Measurements from ENCODE around the gene KBTBD8. TPM values are rescaled to one million over a fixed set of nuclear protein-coding genes. Genes with fewer than 3 reads are reported as not detected.
A peak's percentile ranks its signal among the peaks of the same experiment; 100 is the strongest.

The KBTBD8 gene
- total RNA-seq, 2 donors from 2014 or later, result 0.54 to 1.1 TPM

DNA sequence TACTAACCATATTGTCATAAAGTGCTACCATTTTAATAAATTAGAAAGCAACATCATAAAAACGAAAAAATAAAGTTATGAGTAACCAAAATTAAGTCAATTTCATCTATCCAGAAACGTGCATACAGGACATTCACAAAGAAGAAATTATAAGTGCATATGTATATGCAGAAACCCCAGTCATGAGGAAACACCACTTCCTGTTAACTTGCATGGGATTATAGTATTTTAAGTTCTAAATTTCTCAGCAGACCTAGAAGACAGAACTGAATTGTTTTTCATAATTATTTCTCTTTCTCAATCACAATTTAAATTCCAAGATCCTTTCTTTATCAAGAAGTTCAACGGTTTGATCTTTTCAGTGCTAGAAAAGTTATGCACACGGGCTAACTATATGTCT, 1.4 kb upstream of the KBTBD8 start:
- no peak for DNase-seq (ENCODE audit: low spot score)
- Histone ChIP-seq H3K9me3 (no peaks in the 10 kb centered on the region), H3K27me3 (replicated peaks; ENCODE audit: insufficient read depth) (no peaks in the 10 kb centered on the region), H3K4me3 (no peak overlapping the region), H3K4me1 (ENCODE audit: control insufficient read depth in 1 of 2, low read depth in 2 of 2) (peaks cover 3 to 10% of the 10 kb centered on the region in 2 donors), H3K27ac (no peak overlapping the region), H3K36me3 (no peaks in the 10 kb centered on the region)
- TF ChIP-seq, protein P1, sequence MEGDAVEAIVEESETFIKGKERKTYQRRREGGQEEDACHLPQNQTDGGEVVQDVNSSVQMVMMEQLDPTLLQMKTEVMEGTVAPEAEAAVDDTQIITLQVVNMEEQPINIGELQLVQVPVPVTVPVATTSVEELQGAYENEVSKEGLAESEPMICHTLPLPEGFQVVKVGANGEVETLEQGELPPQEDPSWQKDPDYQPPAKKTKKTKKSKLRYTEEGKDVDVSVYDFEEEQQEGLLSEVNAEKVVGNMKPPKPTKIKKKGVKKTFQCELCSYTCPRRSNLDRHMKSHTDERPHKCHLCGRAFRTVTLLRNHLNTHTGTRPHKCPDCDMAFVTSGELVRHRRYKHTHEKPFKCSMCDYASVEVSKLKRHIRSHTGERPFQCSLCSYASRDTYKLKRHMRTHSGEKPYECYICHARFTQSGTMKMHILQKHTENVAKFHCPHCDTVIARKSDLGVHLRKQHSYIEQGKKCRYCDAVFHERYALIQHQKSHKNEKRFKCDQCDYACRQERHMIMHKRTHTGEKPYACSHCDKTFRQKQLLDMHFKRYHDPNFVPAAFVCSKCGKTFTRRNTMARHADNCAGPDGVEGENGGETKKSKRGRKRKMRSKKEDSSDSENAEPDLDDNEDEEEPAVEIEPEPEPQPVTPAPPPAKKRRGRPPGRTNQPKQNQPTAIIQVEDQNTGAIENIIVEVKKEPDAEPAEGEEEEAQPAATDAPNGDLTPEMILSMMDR (IDR thresholded peaks at IDR 0.05), result no peak
- ATAC-seq (ENCODE audit: insufficient number of reproducible peaks, low FRiP score, low read depth), result no peak

- TF ChIP-seq, protein P1 (IDR thresholded peaks at IDR 0.05), result no peak
- peak overlapping the region; percentile 48 to 59 for H3K27ac ChIP-seq
- DNase-seq (ENCODE audit: low spot score), result no peak
- no peaks in the 10 kb centered on the region for H3K9me3 ChIP-seq
- no peaks in the 10 kb centered on the region for H3K27me3 ChIP-seq (replicated peaks; ENCODE audit: insufficient read depth)
- ATAC-seq (ENCODE audit: insufficient number of reproducible peaks, low FRiP score, low read depth), result peak; percentile 23
- H3K4me1 ChIP-seq (ENCODE audit: control insufficient read depth in 1 of 2, low read depth in 2 of 2), result peaks cover 3 to 10% of the 10 kb centered on the region in 2 donors
- peak overlapping the region; percentile 96 for H3K4me3 ChIP-seq
- no peaks in the 10 kb centered on the region for H3K36me3 ChIP-seq
Observed at GRCh38 chr3:66997560-66998112, 471 bp upstream of the KBTBD8 start.

- Histone ChIP-seq H3K4me1 (ENCODE audit: control insufficient read depth in 1 of 2, low read depth in 2 of 2) (peaks cover 3 to 10% of the 10 kb centered on the region in 2 donors), H3K4me3 (peak overlapping the region; percentile 96), H3K9me3 (no peaks in the 10 kb centered on the region), H3K27ac (peak overlapping the region in 1 of 2 donors; percentile 64), H3K36me3 (no peaks in the 10 kb centered on the region), H3K27me3 (replicated peaks; ENCODE audit: insufficient read depth) (no peaks in the 10 kb centered on the region)
- ATAC-seq (ENCODE audit: insufficient number of reproducible peaks, low FRiP score, low read depth) (no peak), DNase-seq (ENCODE audit: low spot score) (no peak)
- TF ChIP-seq, protein P1 (IDR thresholded peaks at IDR 0.05), result no peak
Observed at GRCh38 chr3:66998904-66999235, 763 bp downstream of the KBTBD8 start.

DNA sequence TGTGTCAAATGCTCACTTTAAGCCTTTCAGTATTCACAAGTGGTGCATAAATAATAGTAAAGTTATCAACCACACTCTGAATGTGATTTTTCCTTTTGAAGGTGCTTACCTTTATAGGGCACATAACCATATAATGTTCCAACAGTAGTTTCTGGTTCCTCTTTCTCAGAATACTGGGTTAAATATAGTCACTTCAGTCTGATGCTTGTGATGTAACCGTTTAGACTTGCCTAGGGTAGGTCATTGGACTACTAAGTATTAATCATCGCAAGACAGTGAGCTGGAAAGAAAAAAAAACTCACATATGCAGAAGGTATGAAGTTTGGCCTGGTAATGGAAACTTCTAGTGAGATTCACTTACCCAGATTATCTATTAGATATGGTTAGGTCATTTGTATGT, 1.9 kb downstream of the KBTBD8 start:
- peaks cover 3 to 10% of the 10 kb centered on the region in 2 donors for H3K4me1 ChIP-seq (ENCODE audit: control insufficient read depth in 1 of 2, low read depth in 2 of 2)
- no peak overlapping the region for H3K27ac ChIP-seq
- H3K27me3 ChIP-seq (replicated peaks; ENCODE audit: insufficient read depth), result no peaks in the 10 kb centered on the region
- H3K4me3 ChIP-seq, result no peak overlapping the region
- ATAC-seq (ENCODE audit: insufficient number of reproducible peaks, low FRiP score, low read depth) (no peak), DNase-seq (ENCODE audit: low spot score) (no peak)
- H3K36me3 ChIP-seq, result no peaks in the 10 kb centered on the region
- no peaks in the 10 kb centered on the region for H3K9me3 ChIP-seq
- TF ChIP-seq, protein P1 (IDR thresholded peaks at IDR 0.05), result no peak

DNA sequence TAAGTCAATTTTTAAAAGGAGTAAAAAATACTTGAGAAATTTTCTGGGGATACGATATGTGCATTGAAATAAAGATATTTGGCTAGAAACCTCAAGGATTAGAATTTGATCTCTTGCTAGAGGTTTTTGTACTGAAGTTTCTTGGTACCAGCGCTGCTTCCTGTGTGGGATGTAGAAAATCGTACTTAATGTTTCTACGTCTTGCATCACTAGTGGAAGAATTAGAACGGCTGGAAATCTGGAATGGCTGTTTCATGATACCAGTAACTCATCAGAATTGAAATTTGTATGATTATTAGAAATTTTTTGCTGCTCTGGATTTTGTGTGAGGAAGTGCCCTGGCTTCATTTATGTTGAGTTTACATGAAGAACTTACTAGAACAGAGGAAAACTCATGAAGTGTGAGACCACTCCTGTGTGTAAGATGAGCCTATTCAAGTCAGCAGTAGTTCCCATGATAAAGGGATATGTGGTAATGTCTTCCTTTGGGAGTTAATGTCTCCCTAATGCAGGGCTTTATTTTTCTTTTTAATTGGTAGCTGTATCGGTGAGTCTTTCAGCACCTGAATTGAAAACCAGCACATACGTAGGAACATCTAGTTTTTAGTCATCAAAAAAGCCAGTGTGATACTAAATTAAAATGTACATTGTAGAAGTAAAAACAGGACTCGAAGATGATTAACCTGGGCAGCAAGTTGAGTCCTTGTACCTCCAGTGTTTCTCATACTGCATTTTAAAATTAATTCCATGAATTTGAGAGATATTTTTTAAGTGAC, 3.2 kb downstream of the KBTBD8 start:
- Histone ChIP-seq H3K36me3 (no peaks in the 10 kb centered on the region), H3K4me3 (no peak overlapping the region), H3K27me3 (replicated peaks; ENCODE audit: insufficient read depth) (no peaks in the 10 kb centered on the region), H3K27ac (no peak overlapping the region), H3K4me1 (ENCODE audit: control insufficient read depth in 1 of 2, low read depth in 2 of 2) (peaks cover 6 to 17% of the 10 kb centered on the region in 2 donors), H3K9me3 (no peaks in the 10 kb centered on the region)
- TF ChIP-seq, protein P1 (IDR thresholded peaks at IDR 0.05), result no peak
- ATAC-seq (ENCODE audit: insufficient number of reproducible peaks, low FRiP score, low read depth), result no peak
- DNase-seq (ENCODE audit: low spot score), result no peak
